ENCODE data around the gene MDM1. TPM values are rescaled to one million over a fixed set of nuclear protein-coding genes. Genes with fewer than 3 reads are reported as not detected.

MDM1 gene
- total RNA-seq, 4 donors from 2014 or later, result 16.1 to 67.5 (median 31.5) TPM

- H3K9me3 ChIP-seq, result no peaks in the 10 kb centered on the region
- H3K4me3 ChIP-seq, result no peak overlapping the region
- peaks cover 0 to 6% of the 10 kb centered on the region in 2 donors for H3K4me1 ChIP-seq
- DNase-seq, result no peak
- no peak for TF ChIP-seq POLR2A (IDR thresholded peaks at IDR 0.05)
- H3K27ac ChIP-seq, result no peak overlapping the region
- H3K27me3 ChIP-seq, result no peaks in the 10 kb centered on the region
- intact Hi-C loops (cut with DNase I; ENCODE audit: low total_unique reads), result no loop called here
- H3K36me3 ChIP-seq, result no peaks in the 10 kb centered on the region
Measured at GRCh38 chr12:68325966-68326365, 6.2 kb downstream of the MDM1 start.

GRCh38 chr12:68324531-68324930 lies 7.6 kb downstream of the MDM1 start:
- no peak overlapping the region for H3K4me3 ChIP-seq
- TF ChIP-seq CTCF (IDR thresholded peaks at IDR 0.05) (no peak), POLR2A (IDR thresholded peaks at IDR 0.05) (no peak)
- no peaks in the 10 kb centered on the region for H3K9me3 ChIP-seq

GRCh38 chr12:68321140-68321539 lies 11.0 kb downstream of the MDM1 start:
- no peaks in the 10 kb centered on the region for H3K9me3 ChIP-seq
- DNase-seq, result no peak
- TF ChIP-seq CTCF (IDR thresholded peaks at IDR 0.05) (no peak), POLR2A (IDR thresholded peaks at IDR 0.05) (no peak)
- no peaks in the 10 kb centered on the region for H3K36me3 ChIP-seq
- no peaks in the 10 kb centered on the region for H3K27me3 ChIP-seq
- H3K27ac ChIP-seq, result peak overlapping the region; percentile 86 to 87
- H3K4me3 ChIP-seq, result no peak overlapping the region
- intact Hi-C loops (cut with DNase I; ENCODE audit: low total_unique reads), result no loop called here
- peaks cover 0 to 6% of the 10 kb centered on the region in 2 donors for H3K4me1 ChIP-seq

More at GRCh38 chr12:68324531-68324930, 7.6 kb downstream of the MDM1 start:
- intact Hi-C loops (cut with DNase I; ENCODE audit: low total_unique reads), result no loop called here
- Histone ChIP-seq H3K36me3 (no peaks in the 10 kb centered on the region), H3K27ac (peak overlapping the region in 1 of 2 donors; percentile 36), H3K4me1 (peaks cover 6% of the 10 kb centered on the region in 2 donors), H3K27me3 (no peaks in the 10 kb centered on the region)
- no peak for DNase-seq

- Histone ChIP-seq H3K27ac (peak overlapping the region; percentile 86 to 87), H3K4me3 (no peak overlapping the region), H3K4me1 (peaks cover 0 to 6% of the 10 kb centered on the region in 2 donors), H3K27me3 (no peaks in the 10 kb centered on the region), H3K36me3 (no peaks in the 10 kb centered on the region), H3K9me3 (no peaks in the 10 kb centered on the region)
- no peak for TF ChIP-seq POLR2A (IDR thresholded peaks at IDR 0.05)
- intact Hi-C loops (cut with DNase I; ENCODE audit: low total_unique reads), result loop anchor here (10.0 kb wide), 1 partner anchor 95 kb away; the partner anchor contains the start of gene IL26
- DNase-seq, result peak; percentile 62 to 88
Measured at GRCh38 chr12:68319988-68320623, 12.1 kb downstream of the MDM1 start.

- peak; percentile 60 to 72 (median 68) for TF ChIP-seq CTCF (IDR thresholded peaks at IDR 0.05)
- TF ChIP-seq POLR2A (IDR thresholded peaks at IDR 0.05), result no peak
- Histone ChIP-seq H3K27ac (peak overlapping the region; percentile 19 to 23), H3K9me3 (no peaks in the 10 kb centered on the region), H3K36me3 (no peaks in the 10 kb centered on the region), H3K4me3 (no peak overlapping the region), H3K4me1 (peaks cover 0 to 6% of the 10 kb centered on the region in 2 donors), H3K27me3 (no peaks in the 10 kb centered on the region)
- intact Hi-C loops (cut with DNase I; ENCODE audit: low total_unique reads), result loop anchor here (10.0 kb wide), 1 partner anchor 92 kb away; the partner anchor contains the start of gene IL26
- DNase-seq, result peak; percentile 20 to 46
Measured at GRCh38 chr12:68317047-68317667, 15.0 kb downstream of the MDM1 start.

GRCh38 chr12:68310370-68310769 lies 21.8 kb downstream of the MDM1 start:
- no peaks in the 10 kb centered on the region for H3K9me3 ChIP-seq
- H3K4me1 ChIP-seq, result no peaks in the 10 kb centered on the region
- H3K36me3 ChIP-seq, result no peaks in the 10 kb centered on the region
- DNase-seq, result no peak
- intact Hi-C loops (cut with DNase I; ENCODE audit: low total_unique reads), result loop anchor here (10.0 kb wide), 1 partner anchor 86 kb away; the partner anchor contains the start of gene IL26
- H3K27ac ChIP-seq, result no peak overlapping the region
- no peaks in the 10 kb centered on the region for H3K27me3 ChIP-seq
- no peak overlapping the region for H3K4me3 ChIP-seq
- TF ChIP-seq CTCF (IDR thresholded peaks at IDR 0.05) (no peak), POLR2A (IDR thresholded peaks at IDR 0.05) (no peak)

All from uterus (tissue), 4 donors.